ENCODE data around the gene FBLN2. TPM values are rescaled to one million over a fixed set of nuclear protein-coding genes. Genes with fewer than 3 reads are reported as not detected.

Gene FBLN2
- total RNA-seq, 2 experiments from 2014 or later, result not detected

GRCh38 chr3:13614607-13615006 lies 65.7 kb downstream of the FBLN2 start:
- Mint-ChIP-seq H3K27ac (no peak overlapping the region), H3K4me3 (no peak overlapping the region), H3K9me3 (no peaks in the 10 kb centered on the region), H3K36me3 (ENCODE audit: low read depth) (no peaks in the 10 kb centered on the region), H3K4me1 (no peaks in the 10 kb centered on the region), H3K27me3 (no peaks in the 10 kb centered on the region)
- no peak for DNase-seq
- CTCF ChIA-PET, result no interaction called here
- POLR2A ChIA-PET, result no interaction called here

- Mint-ChIP-seq H3K36me3 (ENCODE audit: low read depth) (no peaks in the 10 kb centered on the region), H3K4me1 (no peaks in the 10 kb centered on the region), H3K4me3 (no peak overlapping the region), H3K9me3 (no peaks in the 10 kb centered on the region), H3K27me3 (no peaks in the 10 kb centered on the region), H3K27ac (no peak overlapping the region)
- ChIA-PET CTCF (no interaction called here), POLR2A (no interaction called here)
- no peak for DNase-seq
Measured at GRCh38 chr3:13615019-13615528, 66.1 kb downstream of the FBLN2 start.

DNA sequence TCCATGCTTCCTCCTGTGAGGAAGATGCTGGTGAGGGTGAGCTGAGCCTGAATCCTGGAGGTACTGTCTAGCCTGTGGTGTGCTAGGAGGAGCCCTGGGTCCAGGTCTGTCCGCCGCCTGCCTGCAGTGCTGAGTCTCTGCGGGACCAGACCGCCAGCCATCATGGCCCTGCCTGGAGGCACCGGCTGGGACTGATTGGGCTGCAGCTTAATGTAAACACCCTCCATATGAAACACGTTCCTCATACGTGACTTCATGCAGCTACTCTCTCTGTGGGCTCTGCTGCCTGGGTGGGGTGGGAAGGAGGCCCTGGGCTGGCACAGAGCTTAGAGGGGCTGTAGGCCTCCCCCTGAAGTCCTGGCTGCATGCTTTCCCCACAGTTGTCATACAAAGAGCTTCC lies 67.4 kb downstream of the FBLN2 start:
- Mint-ChIP-seq H3K36me3 (ENCODE audit: low read depth) (no peaks in the 10 kb centered on the region), H3K4me1 (no peaks in the 10 kb centered on the region), H3K9me3 (no peaks in the 10 kb centered on the region), H3K4me3 (no peak overlapping the region), H3K27ac (no peak overlapping the region), H3K27me3 (no peaks in the 10 kb centered on the region)
- ChIA-PET POLR2A (no interaction called here), CTCF (no interaction called here)
- DNase-seq, result no peak

GRCh38 chr3:13617097-13617738 lies 68.3 kb downstream of the FBLN2 start:
- Mint-ChIP-seq H3K9me3 (no peaks in the 10 kb centered on the region), H3K4me3 (no peak overlapping the region), H3K27me3 (no peaks in the 10 kb centered on the region), H3K36me3 (ENCODE audit: low read depth) (no peaks in the 10 kb centered on the region), H3K4me1 (no peaks in the 10 kb centered on the region), H3K27ac (no peak overlapping the region)
- CTCF ChIA-PET, result no interaction called here
- POLR2A ChIA-PET, result no interaction called here
- DNase-seq, result no peak

- Mint-ChIP-seq H3K4me1 (no peaks in the 10 kb centered on the region), H3K36me3 (ENCODE audit: low read depth) (no peaks in the 10 kb centered on the region), H3K9me3 (no peaks in the 10 kb centered on the region), H3K27me3 (no peaks in the 10 kb centered on the region), H3K27ac (no peak overlapping the region), H3K4me3 (no peak overlapping the region)
- DNase-seq, result no peak
- POLR2A ChIA-PET, result no interaction called here
- CTCF ChIA-PET, result no interaction called here
Measured at GRCh38 chr3:13617981-13618380, 69.1 kb downstream of the FBLN2 start.

GRCh38 chr3:13618836-13619235 lies 69.9 kb downstream of the FBLN2 start:
- H3K36me3 Mint-ChIP-seq (ENCODE audit: low read depth), result no peaks in the 10 kb centered on the region
- H3K27ac Mint-ChIP-seq, result no peak overlapping the region
- no peaks in the 10 kb centered on the region for H3K9me3 Mint-ChIP-seq
- no peak overlapping the region for H3K4me3 Mint-ChIP-seq
- H3K27me3 Mint-ChIP-seq, result no peaks in the 10 kb centered on the region
- POLR2A ChIA-PET, result no interaction called here
- no peak for DNase-seq
- no peaks in the 10 kb centered on the region for H3K4me1 Mint-ChIP-seq
- CTCF ChIA-PET, result no interaction called here

DNA sequence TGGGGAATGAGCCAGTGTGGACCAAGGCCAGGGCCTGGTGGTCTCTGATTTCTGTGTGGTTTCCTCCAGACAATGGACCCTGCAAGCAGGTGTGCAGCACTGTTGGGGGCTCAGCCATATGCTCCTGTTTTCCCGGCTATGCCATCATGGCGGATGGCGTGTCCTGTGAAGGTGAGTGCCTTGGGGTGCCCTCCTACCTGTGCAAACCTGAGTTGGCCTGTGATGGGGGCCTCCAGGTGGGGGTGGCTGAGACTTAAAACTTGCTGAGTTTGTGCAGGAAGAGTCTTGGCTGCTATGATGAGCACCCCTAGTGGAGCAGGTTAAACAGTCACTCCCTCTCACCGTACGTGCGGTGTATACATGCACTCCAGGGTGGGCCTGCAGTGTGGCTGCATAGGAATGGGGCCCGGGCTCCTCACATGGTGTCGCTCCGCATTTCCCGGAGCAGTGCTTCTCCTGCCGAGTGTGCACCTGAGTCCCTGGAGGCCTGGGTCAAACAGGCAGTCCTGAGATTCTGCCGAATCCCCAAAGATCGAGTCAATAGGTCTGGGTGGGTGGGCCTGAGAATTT lies 70.8 kb downstream of the FBLN2 start:
- Mint-ChIP-seq H3K9me3 (no peaks in the 10 kb centered on the region), H3K27me3 (no peaks in the 10 kb centered on the region), H3K4me3 (no peak overlapping the region), H3K4me1 (no peaks in the 10 kb centered on the region), H3K27ac (no peak overlapping the region), H3K36me3 (ENCODE audit: low read depth) (no peaks in the 10 kb centered on the region)
- DNase-seq, result no peak
- ChIA-PET POLR2A (no interaction called here), CTCF (no interaction called here)

DNA sequence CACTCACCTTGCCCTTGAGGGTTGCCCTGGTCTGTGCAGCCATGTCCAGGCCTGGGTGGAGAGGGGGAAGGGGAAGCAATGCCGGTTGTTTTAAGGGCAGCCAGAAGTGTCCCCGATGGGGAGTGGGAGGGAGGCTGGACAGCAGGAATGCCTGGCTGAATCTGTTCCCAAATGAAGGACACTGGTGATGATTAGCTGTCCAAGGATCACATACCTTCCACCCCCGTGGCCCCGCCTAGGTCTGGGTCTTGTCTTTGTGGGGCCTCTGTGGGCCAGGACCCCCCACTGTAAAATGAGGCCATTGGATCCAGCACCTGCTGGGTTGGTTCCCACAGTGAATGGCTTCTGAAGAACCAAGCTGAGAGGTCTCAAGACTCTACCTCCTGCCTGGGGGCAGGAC lies 71.4 kb downstream of the FBLN2 start:
- no peak for DNase-seq
- no peaks in the 10 kb centered on the region for H3K4me1 Mint-ChIP-seq
- H3K9me3 Mint-ChIP-seq, result no peaks in the 10 kb centered on the region
- no peaks in the 10 kb centered on the region for H3K27me3 Mint-ChIP-seq
- ChIA-PET CTCF (no interaction called here), POLR2A (no interaction called here)
- no peak overlapping the region for H3K27ac Mint-ChIP-seq
- H3K36me3 Mint-ChIP-seq (ENCODE audit: low read depth), result no peaks in the 10 kb centered on the region
- H3K4me3 Mint-ChIP-seq, result no peak overlapping the region

- H3K27ac Mint-ChIP-seq, result no peak overlapping the region
Measured at GRCh38 chr3:13620776-13621365, 71.9 kb downstream of the FBLN2 start.

DNA sequence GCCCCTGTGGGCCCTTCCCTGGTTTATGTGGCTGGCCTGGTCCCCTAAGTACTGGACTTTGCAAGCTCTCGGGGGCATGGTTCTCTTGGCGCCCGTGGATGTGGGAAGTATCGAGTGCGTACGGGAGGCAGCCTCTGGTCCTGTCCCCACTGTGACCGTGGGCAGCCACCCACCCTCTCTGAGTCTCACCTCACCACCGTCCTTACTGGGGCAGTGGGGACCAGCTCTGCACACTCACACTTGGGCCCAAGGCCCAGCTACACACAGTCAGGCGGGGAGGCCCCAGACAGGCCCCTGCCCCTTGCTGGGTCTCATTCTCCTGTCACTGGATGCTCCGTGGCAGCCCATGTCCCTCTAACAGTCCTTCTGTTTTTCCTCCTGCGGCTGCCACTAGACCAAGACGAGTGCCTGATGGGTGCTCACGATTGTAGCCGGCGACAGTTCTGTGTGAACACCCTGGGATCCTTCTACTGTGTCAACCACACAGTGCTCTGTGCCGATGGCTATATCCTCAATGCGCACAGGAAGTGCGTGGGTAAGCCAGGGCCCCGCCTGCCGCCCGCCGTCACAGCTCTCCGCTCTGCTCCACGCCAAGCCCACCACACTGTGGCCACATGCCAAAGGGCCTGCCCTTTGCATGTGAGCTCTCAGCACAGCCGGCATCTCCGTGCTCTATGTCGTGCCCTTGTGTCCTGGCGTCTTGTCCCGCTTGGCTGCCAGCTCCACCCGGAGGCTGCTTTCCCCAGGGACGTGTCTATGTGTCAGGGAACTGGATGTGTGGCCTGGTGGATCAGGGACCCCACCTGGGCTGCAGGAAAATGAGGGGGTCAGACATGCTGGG lies 72.7 kb downstream of the FBLN2 start:
- Mint-ChIP-seq H3K36me3 (ENCODE audit: low read depth) (no peaks in the 10 kb centered on the region), H3K27ac (no peak overlapping the region), H3K4me3 (no peak overlapping the region), H3K27me3 (no peaks in the 10 kb centered on the region), H3K4me1 (no peaks in the 10 kb centered on the region), H3K9me3 (no peaks in the 10 kb centered on the region)
- no peak for DNase-seq
- ChIA-PET POLR2A (no interaction called here), CTCF (interaction anchor here (1.6 kb wide), 1 partner anchor 125 kb away, joined by 4 read pairs; no protein-coding TSS in a partner anchor)

More at GRCh38 chr3:13620776-13621365, 71.9 kb downstream of the FBLN2 start:
- H3K36me3 Mint-ChIP-seq (ENCODE audit: low read depth), result no peaks in the 10 kb centered on the region
- ChIA-PET POLR2A (no interaction called here), CTCF (no interaction called here)
- H3K9me3 Mint-ChIP-seq, result no peaks in the 10 kb centered on the region
- no peaks in the 10 kb centered on the region for H3K27me3 Mint-ChIP-seq
- H3K4me1 Mint-ChIP-seq, result no peaks in the 10 kb centered on the region
- no peak for DNase-seq
- no peak overlapping the region for H3K4me3 Mint-ChIP-seq

DNA sequence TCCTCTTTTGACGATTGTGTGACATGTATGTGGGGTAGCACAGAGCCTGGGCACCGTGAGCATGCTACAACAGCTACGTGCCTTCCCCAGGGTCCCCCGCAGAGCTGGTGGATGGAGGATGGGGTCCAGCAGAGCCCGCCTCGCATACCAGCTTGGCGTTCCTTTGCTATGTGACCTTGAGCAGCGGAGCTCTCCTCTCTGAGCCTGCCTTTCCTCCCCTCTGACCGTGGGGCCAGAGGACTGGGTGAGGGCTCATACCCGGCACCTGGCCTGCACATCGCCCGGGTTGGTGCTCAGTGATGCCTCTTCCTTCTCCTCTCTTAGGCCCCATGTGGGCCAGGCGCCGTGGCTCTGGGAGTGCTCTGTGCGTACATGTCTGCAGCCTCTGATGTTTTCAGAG lies 73.4 kb downstream of the FBLN2 start:
- POLR2A ChIA-PET, result no interaction called here
- no peaks in the 10 kb centered on the region for H3K4me1 Mint-ChIP-seq

DNA sequence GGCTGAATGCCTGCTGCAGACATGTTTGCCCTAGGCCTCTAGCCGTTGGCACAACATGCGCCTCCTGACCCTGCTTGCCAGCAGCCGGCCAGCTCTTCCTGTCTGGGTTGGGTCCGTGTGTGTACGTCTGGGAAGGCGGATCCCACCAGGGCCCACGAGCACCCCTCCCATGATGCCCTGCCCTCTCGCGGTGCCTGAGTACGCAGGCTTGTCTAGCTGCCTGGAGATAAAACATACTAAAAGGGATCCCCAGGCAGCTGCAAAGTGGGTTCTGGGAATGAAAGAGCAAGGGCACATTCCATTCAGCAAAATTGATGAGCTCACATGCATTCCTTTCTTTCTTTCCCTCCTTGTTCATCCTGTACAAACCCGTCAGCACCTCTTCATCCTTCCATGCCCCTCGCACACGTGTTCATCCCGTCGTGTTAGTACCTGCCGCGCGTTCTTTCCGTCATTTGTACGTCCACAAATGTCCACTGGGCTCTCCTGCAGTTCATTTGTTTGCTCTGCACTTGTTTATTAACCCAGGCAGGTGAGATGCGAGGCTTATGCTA lies 74.3 kb downstream of the FBLN2 start:
- no peak for DNase-seq
- Mint-ChIP-seq H3K4me3 (no peak overlapping the region), H3K36me3 (ENCODE audit: low read depth) (no peaks in the 10 kb centered on the region), H3K9me3 (no peaks in the 10 kb centered on the region), H3K4me1 (no peaks in the 10 kb centered on the region), H3K27me3 (no peaks in the 10 kb centered on the region), H3K27ac (no peak overlapping the region)
- CTCF ChIA-PET, result interaction anchor here (0.9 to 1.6 kb wide), 2 partner anchors 25 to 127 kb away, joined by 3 to 4 read pairs; no protein-coding TSS in a partner anchor
- POLR2A ChIA-PET, result no interaction called here

More for the DNA sequence above, 73.4 kb downstream of the FBLN2 start:
- H3K27ac Mint-ChIP-seq, result no peak overlapping the region
- no peak for DNase-seq
- CTCF ChIA-PET, result interaction anchor here (0.9 to 1.6 kb wide), 2 partner anchors 25 to 126 kb away, joined by 3 to 4 read pairs; no protein-coding TSS in a partner anchor
- no peaks in the 10 kb centered on the region for H3K27me3 Mint-ChIP-seq
- H3K4me3 Mint-ChIP-seq, result no peak overlapping the region
- H3K9me3 Mint-ChIP-seq, result no peaks in the 10 kb centered on the region
- H3K36me3 Mint-ChIP-seq (ENCODE audit: low read depth), result no peaks in the 10 kb centered on the region

- ChIA-PET CTCF (no interaction called here), POLR2A (no interaction called here)
- no peaks in the 10 kb centered on the region for H3K4me1 Mint-ChIP-seq
- H3K36me3 Mint-ChIP-seq (ENCODE audit: low read depth), result no peaks in the 10 kb centered on the region
- DNase-seq, result no peak
- H3K27me3 Mint-ChIP-seq, result no peaks in the 10 kb centered on the region
- no peak overlapping the region for H3K4me3 Mint-ChIP-seq
- H3K9me3 Mint-ChIP-seq, result no peaks in the 10 kb centered on the region
- no peak overlapping the region for H3K27ac Mint-ChIP-seq
Measured at GRCh38 chr3:13624021-13624420, 75.1 kb downstream of the FBLN2 start.
